ENCODE results near the gene IER2. TPM values are rescaled to one million over a fixed set of nuclear protein-coding genes. Genes with fewer than 3 reads are reported as not detected.

The IER2 gene
- total and polyA plus RNA-seq, 2 of the 4 experiments (the other 2 are of a cell fraction), result 7.7 to 102 TPM

DNA sequence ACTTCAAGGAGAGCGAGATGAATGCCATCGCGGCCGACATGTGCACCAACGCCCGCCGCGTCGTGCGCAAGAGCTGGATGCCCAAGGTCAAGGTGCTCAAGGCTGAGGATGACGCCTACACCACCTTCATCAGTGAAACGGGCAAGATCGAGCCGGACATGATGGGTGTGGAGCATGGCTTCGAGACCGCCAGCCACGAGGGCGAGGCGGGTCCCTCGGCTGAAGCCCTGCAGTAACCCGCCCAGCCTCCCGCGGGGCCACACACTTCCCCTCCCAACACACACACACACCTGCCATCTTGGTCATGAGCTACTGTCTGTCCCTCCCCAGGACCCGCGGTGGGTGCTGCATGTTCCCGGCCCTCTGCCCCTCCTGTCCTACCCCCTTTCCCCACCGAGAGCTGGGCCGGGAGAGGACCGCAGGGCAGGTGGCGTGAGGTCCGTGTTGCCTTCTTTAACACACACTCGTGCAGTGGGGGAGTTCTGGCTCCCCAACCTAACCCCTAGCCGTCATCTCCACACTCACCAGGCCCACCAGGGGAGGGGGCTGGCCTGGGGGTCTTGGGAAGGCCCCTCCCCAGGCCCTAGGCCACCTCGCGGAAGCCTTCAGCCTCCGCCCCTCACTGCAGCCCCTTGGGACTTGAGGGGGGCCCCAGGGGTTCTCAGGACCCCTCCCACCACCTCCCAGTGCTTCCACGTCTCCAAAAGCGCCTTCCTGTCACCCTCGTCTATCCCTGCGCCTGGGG, 11.9 kb upstream of the IER2 start:
- no peak overlapping the region for H2BK120ac ChIP-seq (ENCODE audit: low read depth, low read length)
- BruUV-seq (replicated peaks), result no TSS peak
- peaks cover 23 to 67% of the 10 kb centered on the region in 2 experiments; a peak in 3 of 4 replicates for H3K79me1 ChIP-seq (ENCODE audit: low read depth in 1 of 2, low read length in 2 of 2)
- peaks cover 45% of the 10 kb centered on the region for H3K36me3 ChIP-seq (ENCODE audit: control insufficient read depth, insufficient read depth, low read length)
- intact Hi-C loops (cut with micrococcal nuclease), result no loop called here
- H3K9ac ChIP-seq (ENCODE audit: low read depth, low read length), result no peak overlapping the region
- no peaks in the 10 kb centered on the region for H3K27me3 ChIP-seq (ENCODE audit: control insufficient read depth, insufficient read depth, low read length)
- peaks cover 5% of the 10 kb centered on the region; the same call in 1 of the 2 replicates for H3K9me1 ChIP-seq (ENCODE audit: insufficient read depth, low read length)
- H2BK5ac ChIP-seq (ENCODE audit: low read depth, low read length, poor library complexity, severe bottlenecking), result no peak overlapping the region
- WGBS, 2 experiments (ENCODE audit: extremely low coverage in 2 of 2, insufficient read length in 1 of 2), result 97% methylated on average over 20 of the region's 40 CpGs; no CpG with 5 or more reads in 1 of the 2 experiments
- H4K8ac ChIP-seq (ENCODE audit: low read depth in 2 of 2, low read length in 2 of 2), result no peak overlapping the region
- ChIA-PET POLR2A (ENCODE audit: unreplicated experiment) (no interaction called here), CTCF (no interaction called here)
- dilution Hi-C loops (cut with HindIII; ENCODE audit: low sequenced_read_pairs, unreplicated experiment), result no loop called here
- peaks cover 42% of the 10 kb centered on the region for H4K20me1 ChIP-seq (ENCODE audit: insufficient read depth, low read length)
- no peak for DNase-seq
- no peak overlapping the region for H2BK15ac ChIP-seq (ENCODE audit: low read depth, low read length)
- H4K5ac ChIP-seq (ENCODE audit: low read depth, low read length), result no peak overlapping the region
- no peak overlapping the region for H2BK20ac ChIP-seq (ENCODE audit: low read depth, low read length)
- no peak overlapping the region for H3K14ac ChIP-seq (replicated peaks; ENCODE audit: low read depth, low read length)
- H3K4me1 ChIP-seq (ENCODE audit: control insufficient read depth, insufficient read depth, low read length), result peaks cover 2% of the 10 kb centered on the region; the same call in 1 of the 2 replicates
- TF ChIP-seq RFX5 (IDR thresholded peaks at IDR 0.05; ENCODE audit: low read depth, low read length) (no peak), MAFK (IDR thresholded peaks at IDR 0.05; ENCODE audit: low read depth, low read length) (no peak), MAZ (IDR thresholded peaks at IDR 0.05; ENCODE audit: borderline replicate concordance, low read depth, low read length) (no peak), FOS (IDR thresholded peaks at IDR 0.05; ENCODE audit: low read depth, low read length) (no peak), BHLHE40 (IDR thresholded peaks at IDR 0.05; ENCODE audit: low read depth, low read length) (no peak), MXI1 (IDR thresholded peaks at IDR 0.05; ENCODE audit: borderline replicate concordance, low read depth, low read length) (no peak), CEBPB (IDR thresholded peaks at IDR 0.05; ENCODE audit: low read depth, low read length) (no peak), RCOR1 (IDR thresholded peaks at IDR 0.05; ENCODE audit: insufficient replicate concordance, low read length) (no peak), NFE2L2 (IDR thresholded peaks at IDR 0.05; ENCODE audit: low read depth, low read length) (no peak)
- TF ChIP-seq, protein P1, sequence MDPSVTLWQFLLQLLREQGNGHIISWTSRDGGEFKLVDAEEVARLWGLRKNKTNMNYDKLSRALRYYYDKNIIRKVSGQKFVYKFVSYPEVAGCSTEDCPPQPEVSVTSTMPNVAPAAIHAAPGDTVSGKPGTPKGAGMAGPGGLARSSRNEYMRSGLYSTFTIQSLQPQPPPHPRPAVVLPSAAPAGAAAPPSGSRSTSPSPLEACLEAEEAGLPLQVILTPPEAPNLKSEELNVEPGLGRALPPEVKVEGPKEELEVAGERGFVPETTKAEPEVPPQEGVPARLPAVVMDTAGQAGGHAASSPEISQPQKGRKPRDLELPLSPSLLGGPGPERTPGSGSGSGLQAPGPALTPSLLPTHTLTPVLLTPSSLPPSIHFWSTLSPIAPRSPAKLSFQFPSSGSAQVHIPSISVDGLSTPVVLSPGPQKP (IDR thresholded peaks at IDR 0.05; ENCODE audit: borderline replicate concordance, low read depth, low read length), result no peak
- TF ChIP-seq, protein P2, sequence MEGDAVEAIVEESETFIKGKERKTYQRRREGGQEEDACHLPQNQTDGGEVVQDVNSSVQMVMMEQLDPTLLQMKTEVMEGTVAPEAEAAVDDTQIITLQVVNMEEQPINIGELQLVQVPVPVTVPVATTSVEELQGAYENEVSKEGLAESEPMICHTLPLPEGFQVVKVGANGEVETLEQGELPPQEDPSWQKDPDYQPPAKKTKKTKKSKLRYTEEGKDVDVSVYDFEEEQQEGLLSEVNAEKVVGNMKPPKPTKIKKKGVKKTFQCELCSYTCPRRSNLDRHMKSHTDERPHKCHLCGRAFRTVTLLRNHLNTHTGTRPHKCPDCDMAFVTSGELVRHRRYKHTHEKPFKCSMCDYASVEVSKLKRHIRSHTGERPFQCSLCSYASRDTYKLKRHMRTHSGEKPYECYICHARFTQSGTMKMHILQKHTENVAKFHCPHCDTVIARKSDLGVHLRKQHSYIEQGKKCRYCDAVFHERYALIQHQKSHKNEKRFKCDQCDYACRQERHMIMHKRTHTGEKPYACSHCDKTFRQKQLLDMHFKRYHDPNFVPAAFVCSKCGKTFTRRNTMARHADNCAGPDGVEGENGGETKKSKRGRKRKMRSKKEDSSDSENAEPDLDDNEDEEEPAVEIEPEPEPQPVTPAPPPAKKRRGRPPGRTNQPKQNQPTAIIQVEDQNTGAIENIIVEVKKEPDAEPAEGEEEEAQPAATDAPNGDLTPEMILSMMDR (conservative IDR thresholded peaks at IDR 0.05; ENCODE audit: low read depth, low read length), result no peak
- TF ChIP-seq, protein P3, sequence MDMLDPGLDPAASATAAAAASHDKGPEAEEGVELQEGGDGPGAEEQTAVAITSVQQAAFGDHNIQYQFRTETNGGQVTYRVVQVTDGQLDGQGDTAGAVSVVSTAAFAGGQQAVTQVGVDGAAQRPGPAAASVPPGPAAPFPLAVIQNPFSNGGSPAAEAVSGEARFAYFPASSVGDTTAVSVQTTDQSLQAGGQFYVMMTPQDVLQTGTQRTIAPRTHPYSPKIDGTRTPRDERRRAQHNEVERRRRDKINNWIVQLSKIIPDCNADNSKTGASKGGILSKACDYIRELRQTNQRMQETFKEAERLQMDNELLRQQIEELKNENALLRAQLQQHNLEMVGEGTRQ (IDR thresholded peaks at IDR 0.05; ENCODE audit: low read depth, low read length), result no peak
- H4K91ac ChIP-seq (ENCODE audit: insufficient read depth, low read depth, low read length), result no peak overlapping the region
- H3K27ac ChIP-seq (ENCODE audit: insufficient read depth, low read length), result no peak overlapping the region
- H3K4ac ChIP-seq (ENCODE audit: low read depth, low read length), result no peak overlapping the region
- no peak overlapping the region for H3K56ac ChIP-seq (ENCODE audit: extremely low read depth, insufficient read depth, low read length)
- H3K23ac ChIP-seq (ENCODE audit: low read depth, low read length), result no peak overlapping the region
- H2AK5ac ChIP-seq (ENCODE audit: low read depth, low read length), result no peak overlapping the region
- no peak overlapping the region for H3K18ac ChIP-seq (ENCODE audit: low read depth, low read length)
- H3K4me2 ChIP-seq (ENCODE audit: low read depth, low read length), result no peak overlapping the region
- no peak for ATAC-seq (ENCODE audit: low read depth)
- no peak overlapping the region for H3K4me3 ChIP-seq (ENCODE audit: insufficient read depth, low read depth, low read length)
- no peak overlapping the region for H2AK9ac ChIP-seq (replicated peaks; ENCODE audit: low read depth, low read length, poor library complexity)
- no peak overlapping the region for H2AFZ ChIP-seq (replicated peaks; ENCODE audit: low read length, poor library complexity)
- in situ Hi-C loops (cut with MboI; ENCODE audit: low sequenced_read_pairs), result no loop called here
- no peaks in the 10 kb centered on the region for H3K9me3 ChIP-seq (ENCODE audit: control insufficient read depth, insufficient read depth, low read length)

Data from IMR-90 (cell line).